ENCODE results near the gene SCN4B.

The SCN4B gene

DNA sequence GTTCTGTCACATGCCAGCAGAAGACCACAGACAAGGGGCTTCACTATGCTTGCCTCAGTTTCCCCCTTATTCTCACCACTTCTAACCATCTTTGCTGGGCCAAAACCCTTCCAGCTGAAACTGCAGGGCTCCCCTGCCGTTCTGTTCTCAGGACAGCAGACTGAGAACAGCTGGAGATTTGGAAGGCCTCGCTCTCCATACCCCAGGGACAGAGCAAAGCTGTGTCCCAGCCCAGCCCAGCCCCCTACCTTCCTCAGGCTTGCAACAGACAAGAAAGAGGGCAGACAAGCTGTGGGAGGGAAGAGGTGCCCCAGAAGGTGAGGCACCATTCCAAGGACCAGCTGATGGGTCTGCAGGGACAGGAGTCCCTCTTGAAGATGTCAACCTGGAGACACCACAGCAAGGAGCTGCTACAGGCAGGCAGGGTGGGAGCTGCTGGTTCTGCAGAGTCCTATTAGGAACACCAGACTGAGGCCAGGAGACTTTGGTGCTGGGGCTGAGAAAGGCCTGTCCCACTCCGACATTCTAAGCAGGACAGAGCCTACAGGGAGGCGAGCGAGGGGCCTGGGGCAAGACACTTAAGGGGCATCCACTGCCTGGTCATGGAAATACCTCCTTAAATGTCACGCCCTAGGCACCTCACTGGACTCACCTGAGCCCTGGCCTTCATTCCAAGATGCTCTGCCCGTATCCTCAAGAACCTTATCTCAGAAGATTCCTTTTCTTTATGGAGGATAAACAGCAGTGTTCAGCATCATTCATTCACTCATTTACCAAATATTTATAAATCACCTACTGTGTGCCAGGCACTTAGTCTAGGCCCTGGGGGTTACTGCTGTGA is 16.9 kb upstream of the SCN4B start (continued):
- TF ChIP-seq, protein P1, sequence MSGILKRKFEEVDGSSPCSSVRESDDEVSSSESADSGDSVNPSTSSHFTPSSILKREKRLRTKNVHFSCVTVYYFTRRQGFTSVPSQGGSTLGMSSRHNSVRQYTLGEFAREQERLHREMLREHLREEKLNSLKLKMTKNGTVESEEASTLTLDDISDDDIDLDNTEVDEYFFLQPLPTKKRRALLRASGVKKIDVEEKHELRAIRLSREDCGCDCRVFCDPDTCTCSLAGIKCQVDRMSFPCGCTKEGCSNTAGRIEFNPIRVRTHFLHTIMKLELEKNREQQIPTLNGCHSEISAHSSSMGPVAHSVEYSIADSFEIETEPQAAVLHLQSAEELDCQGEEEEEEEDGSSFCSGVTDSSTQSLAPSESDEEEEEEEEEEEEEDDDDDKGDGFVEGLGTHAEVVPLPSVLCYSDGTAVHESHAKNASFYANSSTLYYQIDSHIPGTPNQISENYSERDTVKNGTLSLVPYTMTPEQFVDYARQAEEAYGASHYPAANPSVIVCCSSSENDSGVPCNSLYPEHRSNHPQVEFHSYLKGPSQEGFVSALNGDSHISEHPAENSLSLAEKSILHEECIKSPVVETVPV (CRISPR knock-in tag; IDR thresholded peaks at IDR 0.05), result no peak
- TF ChIP-seq TOX (CRISPR knock-in tag; IDR thresholded peaks at IDR 0.05; ENCODE audit: borderline replicate concordance), result no peak
- TF ChIP-seq SNAI2 (CRISPR knock-in tag; IDR thresholded peaks at IDR 0.05), result no peak
- TF ChIP-seq, protein P2, sequence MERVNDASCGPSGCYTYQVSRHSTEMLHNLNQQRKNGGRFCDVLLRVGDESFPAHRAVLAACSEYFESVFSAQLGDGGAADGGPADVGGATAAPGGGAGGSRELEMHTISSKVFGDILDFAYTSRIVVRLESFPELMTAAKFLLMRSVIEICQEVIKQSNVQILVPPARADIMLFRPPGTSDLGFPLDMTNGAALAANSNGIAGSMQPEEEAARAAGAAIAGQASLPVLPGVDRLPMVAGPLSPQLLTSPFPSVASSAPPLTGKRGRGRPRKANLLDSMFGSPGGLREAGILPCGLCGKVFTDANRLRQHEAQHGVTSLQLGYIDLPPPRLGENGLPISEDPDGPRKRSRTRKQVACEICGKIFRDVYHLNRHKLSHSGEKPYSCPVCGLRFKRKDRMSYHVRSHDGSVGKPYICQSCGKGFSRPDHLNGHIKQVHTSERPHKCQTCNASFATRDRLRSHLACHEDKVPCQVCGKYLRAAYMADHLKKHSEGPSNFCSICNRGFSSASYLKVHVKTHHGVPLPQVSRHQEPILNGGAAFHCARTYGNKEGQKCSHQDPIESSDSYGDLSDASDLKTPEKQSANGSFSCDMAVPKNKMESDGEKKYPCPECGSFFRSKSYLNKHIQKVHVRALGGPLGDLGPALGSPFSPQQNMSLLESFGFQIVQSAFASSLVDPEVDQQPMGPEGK (CRISPR knock-in tag; IDR thresholded peaks at IDR 0.05; ENCODE audit: borderline replicate concordance), result no peak

DNA sequence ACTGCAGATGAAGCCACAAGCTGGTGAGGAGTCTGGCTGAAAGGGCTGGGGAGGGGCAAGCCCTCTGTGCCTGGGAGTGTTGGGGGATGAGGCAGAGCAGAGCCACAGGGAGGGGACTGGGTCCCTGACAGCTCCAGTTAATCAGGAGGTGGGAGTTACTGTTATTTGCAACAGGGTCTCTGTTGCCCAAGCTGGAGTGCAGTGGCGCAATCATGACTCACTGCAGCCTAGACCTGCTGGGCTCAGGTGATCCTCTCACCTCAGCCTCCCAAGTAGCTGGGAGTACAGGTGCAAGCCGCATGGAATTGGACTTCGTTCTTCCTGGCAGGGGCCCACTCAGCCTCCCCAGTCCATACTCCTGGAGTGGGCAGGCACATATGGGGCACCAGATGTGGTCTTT is 16.1 kb upstream of the SCN4B start:
- no peak for TF ChIP-seq GLIS3 (CRISPR knock-in tag; IDR thresholded peaks at IDR 0.05)
- no peak for TF ChIP-seq BACH2 (CRISPR knock-in tag; IDR thresholded peaks at IDR 0.05; ENCODE audit: borderline replicate concordance)
- no peak for TF ChIP-seq ZNF70 (CRISPR knock-in tag; IDR thresholded peaks at IDR 0.05)
- TF ChIP-seq, protein P2 (CRISPR knock-in tag; IDR thresholded peaks at IDR 0.05; ENCODE audit: borderline replicate concordance), result no peak
- TF ChIP-seq ZC3H10 (CRISPR knock-in tag; IDR thresholded peaks at IDR 0.05), result no peak
- TF ChIP-seq ZNF8 (CRISPR knock-in tag; IDR thresholded peaks at IDR 0.05), result no peak
- TF ChIP-seq CSDC2 (CRISPR knock-in tag; IDR thresholded peaks at IDR 0.05), result no peak
- no peak for TF ChIP-seq PPARA (CRISPR knock-in tag; IDR thresholded peaks at IDR 0.05; ENCODE audit: borderline replicate concordance)
- TF ChIP-seq ISL1 (CRISPR knock-in tag; IDR thresholded peaks at IDR 0.05), result no peak
- no peak for TF ChIP-seq ZFP30 (CRISPR knock-in tag; IDR thresholded peaks at IDR 0.05)
- no peak for TF ChIP-seq ZFP3 (CRISPR knock-in tag; IDR thresholded peaks at IDR 0.05)
- no peak for ATAC-seq

DNA sequence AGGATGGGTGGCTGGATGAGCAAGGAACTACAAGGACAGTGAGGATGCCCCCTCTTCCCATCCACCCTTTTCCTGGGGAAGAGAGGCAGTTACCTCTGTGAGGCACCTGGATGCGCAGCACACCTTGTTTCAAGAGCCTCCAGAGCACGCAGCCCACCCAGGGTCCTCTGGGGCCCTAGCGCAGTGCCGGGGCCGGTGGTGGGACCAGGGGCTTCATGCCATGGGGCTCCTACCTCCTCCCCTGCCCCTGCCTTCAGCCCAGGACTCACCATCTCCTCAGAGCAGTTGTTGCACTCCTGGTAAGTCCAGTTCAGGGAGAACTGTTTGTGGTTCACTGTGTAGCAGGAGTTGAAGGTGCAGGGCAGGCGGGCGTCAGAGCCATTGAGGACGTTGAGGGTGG is 15.7 kb upstream of the SCN4B start:
- ATAC-seq, result no peak
- TF ChIP-seq RARB (CRISPR knock-in tag; IDR thresholded peaks at IDR 0.05) (no peak), ZFP3 (CRISPR knock-in tag; IDR thresholded peaks at IDR 0.05) (no peak), SNAI2 (CRISPR knock-in tag; IDR thresholded peaks at IDR 0.05) (no peak), ZNF8 (CRISPR knock-in tag; IDR thresholded peaks at IDR 0.05) (no peak), ZC3H10 (CRISPR knock-in tag; IDR thresholded peaks at IDR 0.05) (no peak), BACH2 (CRISPR knock-in tag; IDR thresholded peaks at IDR 0.05; ENCODE audit: borderline replicate concordance) (no peak), ESRRG (CRISPR knock-in tag; IDR thresholded peaks at IDR 0.05) (no peak), PPARA (CRISPR knock-in tag; IDR thresholded peaks at IDR 0.05; ENCODE audit: borderline replicate concordance) (no peak), TCF4 (CRISPR knock-in tag; IDR thresholded peaks at IDR 0.05; ENCODE audit: borderline replicate concordance) (no peak), CSDC2 (CRISPR knock-in tag; IDR thresholded peaks at IDR 0.05) (no peak), ISL1 (CRISPR knock-in tag; IDR thresholded peaks at IDR 0.05) (no peak), ARNTL (CRISPR knock-in tag; IDR thresholded peaks at IDR 0.05; ENCODE audit: borderline replicate concordance, low read depth) (no peak), TOX (CRISPR knock-in tag; IDR thresholded peaks at IDR 0.05; ENCODE audit: borderline replicate concordance) (no peak)
- TF ChIP-seq, protein P3, sequence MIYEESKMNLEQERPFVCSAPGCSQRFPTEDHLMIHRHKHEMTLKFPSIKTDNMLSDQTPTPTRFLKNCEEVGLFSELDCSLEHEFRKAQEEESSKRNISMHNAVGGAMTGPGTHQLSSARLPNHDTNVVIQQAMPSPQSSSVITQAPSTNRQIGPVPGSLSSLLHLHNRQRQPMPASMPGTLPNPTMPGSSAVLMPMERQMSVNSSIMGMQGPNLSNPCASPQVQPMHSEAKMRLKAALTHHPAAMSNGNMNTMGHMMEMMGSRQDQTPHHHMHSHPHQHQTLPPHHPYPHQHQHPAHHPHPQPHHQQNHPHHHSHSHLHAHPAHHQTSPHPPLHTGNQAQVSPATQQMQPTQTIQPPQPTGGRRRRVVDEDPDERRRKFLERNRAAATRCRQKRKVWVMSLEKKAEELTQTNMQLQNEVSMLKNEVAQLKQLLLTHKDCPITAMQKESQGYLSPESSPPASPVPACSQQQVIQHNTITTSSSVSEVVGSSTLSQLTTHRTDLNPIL (CRISPR knock-in tag; IDR thresholded peaks at IDR 0.05; ENCODE audit: low read depth), result no peak
- TF ChIP-seq, protein P4, sequence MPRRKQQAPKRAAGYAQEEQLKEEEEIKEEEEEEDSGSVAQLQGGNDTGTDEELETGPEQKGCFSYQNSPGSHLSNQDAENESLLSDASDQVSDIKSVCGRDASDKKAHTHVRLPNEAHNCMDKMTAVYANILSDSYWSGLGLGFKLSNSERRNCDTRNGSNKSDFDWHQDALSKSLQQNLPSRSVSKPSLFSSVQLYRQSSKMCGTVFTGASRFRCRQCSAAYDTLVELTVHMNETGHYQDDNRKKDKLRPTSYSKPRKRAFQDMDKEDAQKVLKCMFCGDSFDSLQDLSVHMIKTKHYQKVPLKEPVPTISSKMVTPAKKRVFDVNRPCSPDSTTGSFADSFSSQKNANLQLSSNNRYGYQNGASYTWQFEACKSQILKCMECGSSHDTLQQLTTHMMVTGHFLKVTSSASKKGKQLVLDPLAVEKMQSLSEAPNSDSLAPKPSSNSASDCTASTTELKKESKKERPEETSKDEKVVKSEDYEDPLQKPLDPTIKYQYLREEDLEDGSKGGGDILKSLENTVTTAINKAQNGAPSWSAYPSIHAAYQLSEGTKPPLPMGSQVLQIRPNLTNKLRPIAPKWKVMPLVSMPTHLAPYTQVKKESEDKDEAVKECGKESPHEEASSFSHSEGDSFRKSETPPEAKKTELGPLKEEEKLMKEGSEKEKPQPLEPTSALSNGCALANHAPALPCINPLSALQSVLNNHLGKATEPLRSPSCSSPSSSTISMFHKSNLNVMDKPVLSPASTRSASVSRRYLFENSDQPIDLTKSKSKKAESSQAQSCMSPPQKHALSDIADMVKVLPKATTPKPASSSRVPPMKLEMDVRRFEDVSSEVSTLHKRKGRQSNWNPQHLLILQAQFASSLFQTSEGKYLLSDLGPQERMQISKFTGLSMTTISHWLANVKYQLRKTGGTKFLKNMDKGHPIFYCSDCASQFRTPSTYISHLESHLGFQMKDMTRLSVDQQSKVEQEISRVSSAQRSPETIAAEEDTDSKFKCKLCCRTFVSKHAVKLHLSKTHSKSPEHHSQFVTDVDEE (CRISPR knock-in tag; IDR thresholded peaks at IDR 0.05), result no peak
- TF ChIP-seq, protein P2 (CRISPR knock-in tag; IDR thresholded peaks at IDR 0.05; ENCODE audit: borderline replicate concordance), result no peak

Measured in SK-N-SH treated with all-trans-retinoic acid at 6 μM for 48 hours (cell line).